Ovary (tissue), 9 donors: ENCODE data around the gene COP1. TPM values are rescaled to one million over a fixed set of nuclear protein-coding genes. Genes with fewer than 3 reads are reported as not detected.
"Not testable (repeated sequence)": the region's sequence is repeated elsewhere in the genome, so short reads cannot be mapped to it uniquely, and the experiment has no call there.

Experiments used
- DNase-seq, 5 donors: peaks; one replicate each; pipeline ENCODE4 v3.0.0-alpha.2; 2019 to 2020
- H3K27ac ChIP-seq, 2 donors: fragments of 200-600 bp; one replicate each; pipeline versions ENCODE4 v1.5.1 to v1.8.0; 2019 to 2022
- H3K27me3 ChIP-seq: fragments of 200-600 bp; one replicate; pipeline ENCODE4 v1.8.0; 2022
- H3K36me3 ChIP-seq: fragments of 200-600 bp; sonication (generic); one replicate; pipeline ENCODE4 v1.5.1; 2019
- H3K4me1 ChIP-seq: one replicate; pipeline ENCODE4 v1.8.1; 2013; ENCODE audit warnings: mild to moderate bottlenecking, moderate library complexity; ENCODE audit not compliant: insufficient read depth
- H3K4me3 ChIP-seq: fragments of 200-600 bp; sonication (generic); one replicate; pipeline ENCODE4 v1.5.1; 2017
- H3K9me3 ChIP-seq, 2 donors: fragments of 200-600 bp in 1 of 2; sonication (generic) in 1 of 2; one replicate each; pipeline versions ENCODE4 v1.5.1 to v1.8.1; 2013 to 2019; ENCODE audit warnings: mild to moderate bottlenecking in 1 of 2, moderate library complexity in 1 of 2
- CTCF ChIP-seq, 3 donors: fragments of 450-650 bp in 2 of 3; fragments of 200-600 bp in 1 of 3; IDR thresholded peaks; one replicate each; pipeline versions ENCODE4 v1.5.1 to v1.8.0; 2016 to 2022; ENCODE audit warnings: antibody characterized with exemption in 3 of 3, mild to moderate bottlenecking in 1 of 3
- EP300 ChIP-seq: sonication (generic); formaldehyde crosslinking; IDR thresholded peaks from one replicate; pipeline ENCODE4 v1.6.1; 2017; ENCODE audit warnings: antibody characterized with exemption
- POLR2A ChIP-seq: fragments of 450-650 bp; IDR thresholded peaks from one replicate; pipeline ENCODE4 v1.6.1; 2017; ENCODE audit warnings: antibody characterized with exemption, mild to moderate bottlenecking, moderate library complexity
- WGBS, 3 donors: extraction: QIAGEN DNeasy Blood & Tissue Kit in 1 of 3; methylation state at CpG; one replicate each; pipeline versions ENCODE4 v1.1.5 to v1.1.7; 2013 to 2017; 5-methylcytosine and 5-hydroxymethylcytosine counted together
- intact Hi-C, 4 donors: fragments of 100-400 bp; cut with DNase I; formaldehyde crosslinking; loops; one replicate each; pipeline versions ENCODE4 v1.11.0 to v1.15.1; 2022 to 2023
- polyA plus RNA-seq, 2 donors: library from polyadenylated mRNA; stranded (reverse); fragments of 200-250 nt in 1 of 2; fragments of 350-450 nt in 1 of 2; fragmentation: Illumina TruSeq in 1 of 2; extraction: RNeasy Lipid Tissue Mini Kit (QIAGEN cat#74804) in 1 of 2; gene quantifications; one replicate each; pipeline ENCODE4 v1.2.3, GENCODE V29; 2013 to 2014
- total RNA-seq, 7 donors: library from RNA; depleted of rRNA in 2 of 7; stranded (reverse); fragments of >200 nt in 2 of 7; fragmentation: NEBNext Ultra II Directional in 3 of 7; extraction: Animal tissue kit (Norgen Biotek cat#: 25700) in 3 of 7; gene quantifications; one replicate each; pipeline versions ENCODE4 v1.1.0 to v1.2.4, GENCODE V29; 2016 to 2023
- donor health status: DM: no; HTN: no; CAD: no; lungs with moderate emphysema.
- donor health status: DM: no; HTN: no; CAD: no.
- donor health status: Bipolar disorder and iron deficiency.
- donor health status: DM: yes; HTN: yes; CAD: no.
- donor health status: DM: no; HTN: no; CAD: no.
- donor health status: DM: yes; HTN: yes; CAD: no.

Gene COP1
- total and polyA plus RNA-seq, 9 donors = 20.4 to 46.1 (median 29.0) TPM

- Histone ChIP-seq H3K4me1 (no peaks in the 10 kb centered on the region), H3K27ac (no peak overlapping the region), H3K4me3 (no peak overlapping the region), H3K9me3 (peaks cover 2 to 33% of the 10 kb centered on the region in 2 donors), H3K36me3 (no peaks in the 10 kb centered on the region), H3K27me3 (no peaks in the 10 kb centered on the region)
- intact Hi-C loops = no loop called here
- DNase-seq = no peak
- 95 to 97% (median 97%) methylated on average over 2 of the region's 2 CpGs for WGBS, 3 donors
- no peak for TF ChIP-seq CTCF (IDR thresholded peaks at IDR 0.05)
- no peak for TF ChIP-seq EP300
- TF ChIP-seq POLR2A = no peak
Measured at GRCh38 chr1:176098560-176098959, 108.5 kb downstream of the COP1 start.

- Histone ChIP-seq H3K27ac (no peak overlapping the region), H3K4me3 (no peak overlapping the region), H3K4me1 (no peaks in the 10 kb centered on the region), H3K27me3 (no peaks in the 10 kb centered on the region), H3K9me3 (peaks cover 2 to 32% of the 10 kb centered on the region in 2 donors), H3K36me3 (no peaks in the 10 kb centered on the region)
- no peak for DNase-seq
- TF ChIP-seq POLR2A (no peak), CTCF (IDR thresholded peaks at IDR 0.05) (no peak), EP300 (no peak)
- 95 to 98% (median 96%) methylated on average over 3 of the region's 3 CpGs for WGBS, 3 donors
- intact Hi-C loops = no loop called here
Measured at GRCh38 chr1:176096015-176096414, 111.1 kb downstream of the COP1 start.

GRCh38 chr1:176090766-176091165 is 116.3 kb downstream of the COP1 start:
- no peak overlapping the region for H3K27ac ChIP-seq
- H3K36me3 ChIP-seq = no peaks in the 10 kb centered on the region
- no peak overlapping the region for H3K4me3 ChIP-seq
- whole genome bisulfite sequencing, 3 donors = 89 to 94% (median 94%) methylated on average over 1 of the region's 1 CpG
- no peaks in the 10 kb centered on the region for H3K4me1 ChIP-seq
- no peak for DNase-seq
- intact Hi-C loops = no loop called here
- no peak for TF ChIP-seq POLR2A
- no peak for TF ChIP-seq CTCF (IDR thresholded peaks at IDR 0.05)
- no peaks in the 10 kb centered on the region for H3K9me3 ChIP-seq
- H3K27me3 ChIP-seq = no peaks in the 10 kb centered on the region

DNA sequence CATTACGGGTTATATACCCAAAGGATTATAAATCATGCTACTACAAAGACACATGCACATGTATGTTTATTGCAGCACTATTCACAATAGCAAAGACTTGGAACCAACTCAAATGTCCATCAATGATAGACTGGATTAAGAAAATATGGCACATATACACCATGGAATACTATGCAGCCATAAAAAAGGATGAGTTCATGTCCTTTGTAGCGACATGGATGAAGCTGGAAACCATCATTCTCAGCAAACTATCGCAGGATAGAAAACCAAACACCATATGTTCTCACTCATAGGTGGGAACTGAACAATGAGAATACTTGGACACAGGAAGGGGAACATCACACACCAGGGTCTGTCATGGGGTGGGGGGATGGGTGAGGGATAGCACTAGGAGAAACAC is 119.3 kb downstream of the COP1 start:
- WGBS, 3 donors = 97 to 98% (median 97%) methylated on average over 3 of the region's 3 CpGs
- intact Hi-C loops, DNase-seq, H3K4me1 ChIP-seq, H3K36me3 ChIP-seq, H3K4me3 ChIP-seq, H3K27me3 ChIP-seq, H3K9me3 ChIP-seq, H3K27ac ChIP-seq: not testable (repeated sequence)

GRCh38 chr1:176073524-176074157 is 133.4 kb downstream of the COP1 start:
- TF ChIP-seq CTCF (IDR thresholded peaks at IDR 0.05) (peak in 2 of 3 donors; percentile 8 to 35), POLR2A (no peak)
- 33 to 36% (median 35%) methylated on average over 5 of the region's 5 CpGs for WGBS, 3 donors
- Histone ChIP-seq H3K9me3 (no peaks in the 10 kb centered on the region), H3K27me3 (no peaks in the 10 kb centered on the region), H3K36me3 (no peaks in the 10 kb centered on the region), H3K4me1 (no peaks in the 10 kb centered on the region), H3K4me3 (no peak overlapping the region), H3K27ac (no peak overlapping the region)
- intact Hi-C loops = no loop called here
- peak in 1 of 5 donors; percentile 35 for DNase-seq
